Suppressor macrophage treated with lipopolysaccharide for 1 hour (primary cell): ENCODE measurements around the gene ZNF284.
"Not testable (repeated sequence)": the region's sequence is repeated elsewhere in the genome, so short reads cannot be mapped to it uniquely, and the experiment has no call there.

Experiments
- DNase-seq, 3 donors: peaks; one replicate each; pipeline ENCODE4 v3.0.0-alpha.2; 2020 to 2022

The ZNF284 gene

GRCh38 chr19:44111910-44112463 lies 40.0 kb downstream of the ZNF284 start:
- peak; percentile 21 to 56 (median 44) for DNase-seq

- DNase-seq = no peak
Measured at GRCh38 chr19:44112802-44113137, 40.8 kb downstream of the ZNF284 start.

- DNase-seq = peak; percentile 96 to 99 (median 98)
Measured at GRCh38 chr19:44113138-44113783, 41.3 kb downstream of the ZNF284 start, which contains the start of gene ZNF225. TSS of gene ZNF225 (plus strand) at chr19:44113399. CDS start at chr19:44115828, 2,429 bp downstream.

- DNase-seq = no peak
Measured at GRCh38 chr19:44113784-44114390, 41.9 kb downstream of the ZNF284 start.

GRCh38 chr19:44121162-44121561 lies 49.2 kb downstream of the ZNF284 start:
- not testable (repeated sequence) for DNase-seq

- DNase-seq = no peak
Measured at GRCh38 chr19:44131955-44132354, 60.0 kb downstream of the ZNF284 start.
